ENCODE results near the gene FCGR1A. TPM values are rescaled to one million over a fixed set of nuclear protein-coding genes. Genes with fewer than 3 reads are reported as not detected.
"Not testable (repeated sequence)": the region's sequence is repeated elsewhere in the genome, so short reads cannot be mapped to it uniquely, and the experiment has no call there.

The FCGR1A gene
- total RNA-seq, 1 donor from 2014 or later, result not detected

DNA sequence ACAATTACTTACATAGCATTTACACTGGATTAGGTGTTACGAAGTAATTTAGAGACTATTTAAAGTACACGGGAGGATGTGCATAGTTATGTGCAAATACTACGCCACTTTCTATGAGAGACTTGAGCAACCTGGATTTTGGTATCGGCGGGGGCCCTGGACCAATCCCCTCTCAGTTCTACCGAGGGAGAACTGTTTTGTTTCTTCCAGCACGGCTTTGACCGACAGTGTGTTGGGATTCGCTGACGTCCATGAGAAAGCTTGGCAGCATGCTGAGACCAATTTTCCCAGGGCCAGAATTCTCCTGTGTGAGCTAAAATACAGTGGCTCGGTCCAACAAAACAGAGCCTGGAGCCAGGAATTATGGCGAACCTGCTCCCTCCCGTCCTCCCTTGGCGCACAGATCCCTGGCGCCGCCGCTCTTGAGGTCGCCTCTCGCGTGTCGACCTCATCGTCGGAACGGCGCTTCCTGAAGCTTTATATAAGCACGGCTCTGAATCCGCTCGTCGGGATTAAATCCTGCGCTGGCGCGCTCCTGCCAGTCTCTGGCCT, 49.3 kb downstream of the FCGR1A start:
- not testable (repeated sequence) for H3K4me1 Mint-ChIP-seq; H3K27ac Mint-ChIP-seq; H3K4me3 Mint-ChIP-seq; H3K9me3 Mint-ChIP-seq; H3K36me3 Mint-ChIP-seq; H3K27me3 Mint-ChIP-seq (ENCODE audit: low read depth); DNase-seq (ENCODE audit: low spot score in 2 of 2, unreplicated experiment in 2 of 2)

DNA sequence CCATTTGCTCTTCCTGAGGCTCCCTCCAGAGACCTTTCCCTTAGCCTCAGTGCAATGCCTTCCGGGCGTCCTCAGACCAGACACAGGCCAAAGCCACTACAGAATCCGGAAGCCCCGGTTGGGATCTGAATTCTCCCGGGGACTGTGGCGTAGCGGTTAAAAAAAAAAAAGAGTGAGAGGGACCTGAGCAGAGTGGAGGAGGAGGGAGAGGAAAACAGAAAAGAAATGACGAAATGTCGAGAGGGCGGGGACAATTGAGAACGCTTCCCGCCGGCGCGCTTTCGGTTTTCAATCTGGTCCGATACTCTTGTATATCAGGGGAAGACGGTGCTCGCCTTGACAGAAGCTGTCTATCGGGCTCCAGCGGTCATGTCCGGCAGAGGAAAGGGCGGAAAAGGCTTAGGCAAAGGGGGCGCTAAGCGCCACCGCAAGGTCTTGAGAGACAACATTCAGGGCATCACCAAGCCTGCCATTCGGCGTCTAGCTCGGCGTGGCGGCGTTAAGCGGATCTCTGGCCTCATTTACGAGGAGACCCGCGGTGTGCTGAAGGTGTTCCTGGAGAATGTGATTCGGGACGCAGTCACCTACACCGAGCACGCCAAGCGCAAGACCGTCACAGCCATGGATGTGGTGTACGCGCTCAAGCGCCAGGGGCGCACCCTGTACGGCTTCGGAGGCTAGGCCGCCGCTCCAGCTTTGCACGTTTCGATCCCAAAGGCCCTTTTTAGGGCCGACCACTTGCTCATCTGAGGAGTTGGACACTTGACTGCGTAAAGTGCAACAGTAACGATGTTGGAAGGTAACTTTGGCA, 50.0 kb downstream of the FCGR1A start:
- H3K36me3 Mint-ChIP-seq; H3K27me3 Mint-ChIP-seq (ENCODE audit: low read depth); DNase-seq (ENCODE audit: low spot score in 2 of 2, unreplicated experiment in 2 of 2); H3K27ac Mint-ChIP-seq; H3K4me1 Mint-ChIP-seq; H3K9me3 Mint-ChIP-seq; H3K4me3 Mint-ChIP-seq: not testable (repeated sequence)

DNA sequence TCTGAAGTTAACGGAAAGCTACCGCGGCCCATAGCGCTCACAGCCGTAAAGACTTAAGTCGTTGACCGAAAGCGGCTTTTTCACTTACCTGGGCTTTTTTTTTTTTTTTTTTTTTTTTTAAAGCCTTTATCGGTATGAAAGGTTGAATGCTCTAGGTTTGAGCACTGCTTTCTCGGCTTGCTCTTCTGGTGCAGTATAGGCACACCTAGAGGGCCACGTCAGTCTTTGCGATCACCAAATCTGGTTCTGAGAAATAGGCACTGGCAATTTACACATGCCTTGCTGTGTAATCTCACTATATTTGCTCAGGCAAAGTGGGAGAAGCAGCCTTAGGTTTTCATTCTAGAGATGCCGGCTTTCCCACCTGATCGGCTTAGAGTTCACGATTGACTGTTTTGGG, 50.6 kb downstream of the FCGR1A start:
- H3K36me3 Mint-ChIP-seq; H3K27ac Mint-ChIP-seq; H3K9me3 Mint-ChIP-seq; DNase-seq (ENCODE audit: low spot score in 2 of 2, unreplicated experiment in 2 of 2); H3K4me1 Mint-ChIP-seq; H3K27me3 Mint-ChIP-seq (ENCODE audit: low read depth); H3K4me3 Mint-ChIP-seq: not testable (repeated sequence)

DNA sequence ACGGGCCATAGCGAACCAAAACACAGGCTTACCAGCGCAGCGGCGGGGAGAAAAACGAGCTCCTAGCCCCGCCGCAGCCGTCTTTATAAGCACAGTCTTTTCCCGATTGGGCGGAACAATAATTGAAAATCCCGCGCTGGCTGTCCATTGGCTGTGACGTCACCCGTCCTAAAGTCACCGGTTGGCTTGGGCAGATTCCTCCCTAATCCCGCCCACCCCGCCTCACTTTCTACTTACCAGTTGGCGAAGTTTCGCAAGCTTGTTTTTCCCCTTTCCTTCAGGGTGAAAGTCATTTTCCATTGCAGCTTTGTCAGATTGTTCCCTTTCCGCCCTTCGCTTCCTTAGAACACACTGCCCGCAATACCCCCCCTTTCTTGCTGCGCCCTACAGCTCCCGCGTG, 58.7 kb downstream of the FCGR1A start:
- H3K9me3 Mint-ChIP-seq; H3K4me3 Mint-ChIP-seq; H3K27me3 Mint-ChIP-seq (ENCODE audit: low read depth); H3K27ac Mint-ChIP-seq; H3K36me3 Mint-ChIP-seq; DNase-seq (ENCODE audit: low spot score in 2 of 2, unreplicated experiment in 2 of 2): not testable (repeated sequence)
- peaks cover 24% of the 10 kb centered on the region for H3K4me1 Mint-ChIP-seq

Other genes starting within 250 kb of the FCGR1A start
- gene PPIAL4C, start 198.8 kb upstream of the FCGR1A start, total RNA-seq, result not detected in 3 replicates
- gene BOLA1, start 116.9 kb downstream of the FCGR1A start, total RNA-seq, result 11.6 to 12.4 TPM (median 11.7 TPM) in 3 replicates
- gene SV2A, start 135.2 kb downstream of the FCGR1A start, total RNA-seq, result 19.1 to 20.3 TPM (median 19.6 TPM) in 3 replicates
- gene SF3B4, start 145.1 kb downstream of the FCGR1A start, total RNA-seq, result 68.7 to 72.8 TPM (median 69.2 TPM) in 3 replicates
- 35.1 to 39.3 TPM (median 37.4 TPM) in 3 replicates for gene MTMR11, start 154.2 kb downstream of the FCGR1A start, total RNA-seq
- 48.5 to 50.7 TPM (median 48.9 TPM) in 3 replicates for gene OTUD7B, start 228.0 kb downstream of the FCGR1A start, total RNA-seq

Measured in mesothelial cell of epicardium (in vitro differentiated cells).